Kidney (tissue), 14 donors: ENCODE measurements around the gene VNN1. TPM values are rescaled to one million over a fixed set of nuclear protein-coding genes. Genes with fewer than 3 reads are reported as not detected.

Experiments
- DNase-seq, 5 donors: peaks; one replicate each; pipeline ENCODE4 v3.0.0-alpha.2; 2013 to 2020
- FAIRE-seq: peaks from 2 replicates; lab custom pipeline; 2012; peaks lifted over from hg19 to GRCh38; lab: Jason Lieb, UNC
- H3K27ac ChIP-seq, 2 donors: one replicate each; pipeline ENCODE4 v1.7.0; 2013; ENCODE audit warnings: low read depth in 2 of 2, low read length in 2 of 2, inconsistent platforms in 1 of 2
- H3K27me3 ChIP-seq: one replicate; pipeline ENCODE4 v1.7.1; 2013; ENCODE audit warnings: low read length, inconsistent platforms; ENCODE audit not compliant: control insufficient read depth, insufficient read depth
- H3K36me3 ChIP-seq, 3 donors: one replicate each; pipeline versions ENCODE4 v1.7.0 to v1.7.1; 2013; ENCODE audit warnings: low read length in 3 of 3, control low read depth in 1 of 3, inconsistent platforms in 1 of 3; ENCODE audit not compliant: insufficient read depth in 3 of 3, control insufficient read depth in 2 of 3
- H3K4me1 ChIP-seq, 3 donors: one replicate each; pipeline versions ENCODE4 v1.7.0 to v1.7.1; 2013; ENCODE audit warnings: low read length in 3 of 3, inconsistent platforms in 1 of 3, low read depth in 1 of 3; ENCODE audit not compliant: control insufficient read depth in 2 of 3, insufficient read depth in 2 of 3
- H3K4me3 ChIP-seq, 3 donors: one replicate each; pipeline versions ENCODE4 v1.7.0 to v1.8.1; 2013; ENCODE audit warnings: low read length in 3 of 3, control low read depth in 1 of 3, inconsistent platforms in 1 of 3
- H3K9ac ChIP-seq, 3 donors: one replicate each; pipeline versions ENCODE4 v1.7.0 to v1.7.1; 2013; ENCODE audit warnings: low read length in 3 of 3, control low read depth in 1 of 3, inconsistent platforms in 1 of 3
- H3K9me3 ChIP-seq, 3 donors: one replicate each; pipeline versions ENCODE4 v1.7.0 to v1.7.1; 2013; ENCODE audit warnings: low read length in 3 of 3, control low read depth in 1 of 3, inconsistent platforms in 1 of 3; ENCODE audit not compliant: control insufficient read depth in 2 of 3, insufficient read depth in 1 of 3
- CTCF ChIP-seq: IDR thresholded peaks from 3 replicates; pipeline ENCODE4 v1.5.1; 2012; ENCODE audit warnings: mild to moderate bottlenecking, moderate library complexity, borderline replicate concordance; ENCODE audit not compliant: insufficient read depth; ENCODE audit errors: extremely low read depth
- intact Hi-C: fragments of 100-400 bp; cut with DNase I; formaldehyde crosslinking; loops from one replicate; pipeline ENCODE4 v1.11.1; 2022
- polyA plus RNA-seq: library from polyadenylated mRNA; stranded (reverse); fragments of 350-450 nt; fragmentation: Illumina TruSeq; extraction: RNeasy Lipid Tissue Mini Kit (QIAGEN cat#74804); gene quantifications from one replicate; pipeline ENCODE4 v1.2.3, GENCODE V29; 2014; ENCODE audit warnings: low read depth, low replicate concordance; ENCODE audit not compliant: insufficient read depth
- total RNA-seq: library from RNA; stranded (reverse); fragmentation: NEBNext Ultra II Directional; extraction: Animal tissue kit (Norgen Biotek cat#: 25700); gene quantifications from one replicate; pipeline ENCODE4 v1.2.1, GENCODE V29; 2021
- donor health status: control.
- donor health status: control.
- donor health status: control.
- donor health status: control.
- donor health status: control.
- donor health status: DM: yes; HTN: yes; CAD: no.
- donor health status: Normal renal cell carcinoma (clear cell type).

Gene VNN1
- total and polyA plus RNA-seq, 2 donors from 2014 or later: 7.5 to 13.8 TPM

GRCh38 chr6:132695773-132696172 is 18.1 kb downstream of the VNN1 start:
- FAIRE-seq (no peak), DNase-seq (no peak)
- intact Hi-C loops: no loop called here
- no peak for TF ChIP-seq CTCF
- no peaks in the 10 kb centered on the region for H3K27me3 ChIP-seq
- no peaks in the 10 kb centered on the region for H3K36me3 ChIP-seq
- no peaks in the 10 kb centered on the region for H3K4me1 ChIP-seq
- H3K9ac ChIP-seq: no peak overlapping the region
- no peak overlapping the region for H3K4me3 ChIP-seq
- peaks cover 0 to 9% (median 0%) of the 10 kb centered on the region in 3 donors for H3K9me3 ChIP-seq
- H3K27ac ChIP-seq: no peak overlapping the region

GRCh38 chr6:132693478-132693877 is 20.4 kb downstream of the VNN1 start:
- Histone ChIP-seq H3K9me3 (peaks cover 0 to 9% (median 0%) of the 10 kb centered on the region in 3 donors), H3K4me1 (no peaks in the 10 kb centered on the region), H3K9ac (no peak overlapping the region), H3K27me3 (no peaks in the 10 kb centered on the region), H3K36me3 (no peaks in the 10 kb centered on the region), H3K4me3 (no peak overlapping the region), H3K27ac (no peak overlapping the region)
- FAIRE-seq: no peak
- intact Hi-C loops: no loop called here
- no peak for TF ChIP-seq CTCF
- DNase-seq: no peak

- H3K27me3 ChIP-seq: no peaks in the 10 kb centered on the region
- no peak overlapping the region for H3K4me3 ChIP-seq
- intact Hi-C loops: no loop called here
- H3K9ac ChIP-seq: no peak overlapping the region
- DNase-seq (no peak), FAIRE-seq (no peak)
- no peak overlapping the region for H3K27ac ChIP-seq
- H3K4me1 ChIP-seq: no peaks in the 10 kb centered on the region
- H3K9me3 ChIP-seq: peaks cover 0 to 2% (median 0%) of the 10 kb centered on the region in 3 donors
- no peak for TF ChIP-seq CTCF
- no peaks in the 10 kb centered on the region for H3K36me3 ChIP-seq
These were observed 23.2 kb downstream of the VNN1 start for GRCh38 chr6:132690678-132691077.

- no peaks in the 10 kb centered on the region for H3K9me3 ChIP-seq
- no peak for DNase-seq
- H3K27ac ChIP-seq: no peak overlapping the region
- intact Hi-C loops: no loop called here
- H3K9ac ChIP-seq: no peak overlapping the region
- no peaks in the 10 kb centered on the region for H3K36me3 ChIP-seq
- no peak for FAIRE-seq
- TF ChIP-seq CTCF: no peak
- H3K4me1 ChIP-seq: no peaks in the 10 kb centered on the region
- H3K4me3 ChIP-seq: no peak overlapping the region
- no peaks in the 10 kb centered on the region for H3K27me3 ChIP-seq
These were observed 26.5 kb downstream of the VNN1 start for GRCh38 chr6:132687306-132687705.
